Activated CD8-positive, alpha-beta T cell treated with anti-CD3 and anti-CD28 coated beads for 36 hours (primary cell): ENCODE measurements around the gene LYPD3. TPM values are rescaled to one million over a fixed set of nuclear protein-coding genes. Genes with fewer than 3 reads are reported as not detected.

Experiments used
- ATAC-seq: fragments of 200-7000 bp; cut with Tn5 transposase; one replicate; pipeline ENCODE4 v1.10.0; 2021; ENCODE audit warnings: mild to moderate bottlenecking, moderate library complexity
- CTCF ChIA-PET: fragments of 350-600 bp; sonication (Branson Sonifier 250); formaldehyde crosslinking; loops from one replicate; lab custom pipeline; 2021; ENCODE audit warnings: antibody characterized with exemption; lab: Charles Lee
- POLR2A ChIA-PET: fragments of 350-600 bp; sonication (Branson Sonifier 250); formaldehyde crosslinking; loops from one replicate; lab custom pipeline; 2021; ENCODE audit warnings: antibody characterized with exemption; lab: Charles Lee
- DNase-seq: peaks from one replicate; pipeline ENCODE4 v3.0.0-alpha.2; 2020
- H3K27ac Mint-ChIP-seq: one replicate; pipeline ENCODE4 v1.8.0; 2021; ENCODE audit warnings: mild to moderate bottlenecking, mixed read lengths
- H3K27me3 Mint-ChIP-seq: one replicate; pipeline ENCODE4 v1.8.0; 2021; ENCODE audit warnings: mixed read lengths
- H3K36me3 Mint-ChIP-seq: one replicate; pipeline ENCODE4 v1.8.0; 2021; ENCODE audit warnings: low read depth, mixed read lengths
- H3K4me1 Mint-ChIP-seq: one replicate; pipeline ENCODE4 v1.8.0; 2021; ENCODE audit warnings: low read depth, mixed read lengths
- H3K4me3 Mint-ChIP-seq: one replicate; pipeline ENCODE4 v1.8.0; 2021; ENCODE audit warnings: mild to moderate bottlenecking, moderate library complexity, mixed read lengths
- H3K9me3 Mint-ChIP-seq: one replicate; pipeline ENCODE4 v1.8.0; 2021; ENCODE audit warnings: mixed read lengths
- intact Hi-C: fragments of 100-400 bp; cut with micrococcal nuclease; formaldehyde crosslinking; loops from one replicate; pipeline ENCODE4 v1.10.0; 2022
- total RNA-seq, 2 experiments: library from RNA; stranded (reverse); gene quantifications; one replicate each; pipeline ENCODE4 v1.2.3, GENCODE V29; 2021
- TF ChIP-seq, protein P1 (sequence below): fragments of 200-600 bp; IDR thresholded peaks from one replicate; pipeline ENCODE4 v1.8.0; 2022; ENCODE audit warnings: antibody characterized with exemption, mild to moderate bottlenecking

Gene LYPD3
- total RNA-seq, 2 experiments from 2014 or later: 4.4 to 4.9 TPM

DNA sequence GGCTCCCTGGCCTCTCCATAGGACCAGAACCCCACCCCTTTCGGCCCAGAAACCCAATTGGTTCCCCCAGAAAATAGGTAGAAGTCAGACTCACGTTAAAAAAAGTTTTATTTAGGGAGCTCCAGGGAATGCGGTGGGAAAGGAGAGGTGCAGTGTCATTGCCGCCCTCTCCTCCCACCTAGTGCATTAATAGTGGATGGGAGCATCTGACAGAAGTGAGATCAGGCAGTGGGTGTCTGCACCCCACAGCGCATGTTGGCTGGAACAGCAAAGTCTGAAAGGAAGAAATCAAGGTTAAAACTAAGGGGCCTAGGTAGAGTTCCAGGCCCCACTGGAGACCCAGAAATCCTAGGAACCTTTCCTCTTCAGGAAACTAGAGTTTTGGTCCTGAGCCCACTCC, 41.2 kb upstream of the LYPD3 start:
- intact Hi-C loops: no loop called here
- Mint-ChIP-seq H3K36me3 (peaks cover 19% of the 10 kb centered on the region), H3K4me3 (no peak overlapping the region), H3K4me1 (peaks cover 17% of the 10 kb centered on the region), H3K27ac (no peak overlapping the region), H3K9me3 (no peaks in the 10 kb centered on the region), H3K27me3 (no peaks in the 10 kb centered on the region)
- TF ChIP-seq, protein P1, sequence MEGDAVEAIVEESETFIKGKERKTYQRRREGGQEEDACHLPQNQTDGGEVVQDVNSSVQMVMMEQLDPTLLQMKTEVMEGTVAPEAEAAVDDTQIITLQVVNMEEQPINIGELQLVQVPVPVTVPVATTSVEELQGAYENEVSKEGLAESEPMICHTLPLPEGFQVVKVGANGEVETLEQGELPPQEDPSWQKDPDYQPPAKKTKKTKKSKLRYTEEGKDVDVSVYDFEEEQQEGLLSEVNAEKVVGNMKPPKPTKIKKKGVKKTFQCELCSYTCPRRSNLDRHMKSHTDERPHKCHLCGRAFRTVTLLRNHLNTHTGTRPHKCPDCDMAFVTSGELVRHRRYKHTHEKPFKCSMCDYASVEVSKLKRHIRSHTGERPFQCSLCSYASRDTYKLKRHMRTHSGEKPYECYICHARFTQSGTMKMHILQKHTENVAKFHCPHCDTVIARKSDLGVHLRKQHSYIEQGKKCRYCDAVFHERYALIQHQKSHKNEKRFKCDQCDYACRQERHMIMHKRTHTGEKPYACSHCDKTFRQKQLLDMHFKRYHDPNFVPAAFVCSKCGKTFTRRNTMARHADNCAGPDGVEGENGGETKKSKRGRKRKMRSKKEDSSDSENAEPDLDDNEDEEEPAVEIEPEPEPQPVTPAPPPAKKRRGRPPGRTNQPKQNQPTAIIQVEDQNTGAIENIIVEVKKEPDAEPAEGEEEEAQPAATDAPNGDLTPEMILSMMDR: no peak
- ATAC-seq: no peak
- DNase-seq: no peak
- ChIA-PET POLR2A (interaction anchor here (0.5 kb wide), 1 partner anchor 179 kb away, joined by 3 read pairs; no protein-coding TSS in a partner anchor), CTCF (interaction anchor here (1.5 to 4.0 kb wide), 2 partner anchors 13 to 18 kb away, joined by 3 to 31 read pairs; no protein-coding TSS in a partner anchor)

DNA sequence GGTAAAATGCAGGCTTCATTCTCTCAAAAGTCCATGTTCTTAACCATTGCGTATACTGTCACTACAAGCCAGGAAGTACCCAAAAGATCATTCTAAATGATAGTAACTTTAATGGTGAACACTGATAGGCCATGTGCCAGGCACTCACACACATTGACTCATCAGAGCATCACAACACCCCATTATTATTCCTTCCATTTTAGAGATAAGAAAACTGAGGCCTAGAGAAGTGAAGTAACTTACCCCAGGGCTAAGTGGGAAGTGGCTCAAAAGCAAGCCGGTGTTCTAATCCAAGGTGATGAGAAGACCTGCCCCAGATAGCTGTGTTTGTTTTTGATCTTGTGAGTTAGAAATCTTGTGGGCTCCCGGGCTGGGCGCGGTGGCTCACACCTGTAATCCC, 40.5 kb upstream of the LYPD3 start:
- H3K9me3 Mint-ChIP-seq: no peaks in the 10 kb centered on the region
- peaks cover 17% of the 10 kb centered on the region for H3K4me1 Mint-ChIP-seq
- ATAC-seq: no peak
- peak overlapping the region; percentile 18 for H3K27ac Mint-ChIP-seq
- intact Hi-C loops: no loop called here
- ChIA-PET POLR2A (interaction anchor here (0.5 to 1.4 kb wide), 3 partner anchors 12 to 180 kb away, joined by 3 to 4 read pairs (median 3); no protein-coding TSS in a partner anchor), CTCF (interaction anchor here (1.4 to 5.1 kb wide), 4 partner anchors 14 to 58 kb away, joined by 3 to 39 read pairs (median 17); no protein-coding TSS in a partner anchor)
- peaks cover 21% of the 10 kb centered on the region for H3K36me3 Mint-ChIP-seq
- no peak for DNase-seq
- H3K27me3 Mint-ChIP-seq: no peaks in the 10 kb centered on the region
- no peak overlapping the region for H3K4me3 Mint-ChIP-seq
- TF ChIP-seq, protein P1: no peak

DNA sequence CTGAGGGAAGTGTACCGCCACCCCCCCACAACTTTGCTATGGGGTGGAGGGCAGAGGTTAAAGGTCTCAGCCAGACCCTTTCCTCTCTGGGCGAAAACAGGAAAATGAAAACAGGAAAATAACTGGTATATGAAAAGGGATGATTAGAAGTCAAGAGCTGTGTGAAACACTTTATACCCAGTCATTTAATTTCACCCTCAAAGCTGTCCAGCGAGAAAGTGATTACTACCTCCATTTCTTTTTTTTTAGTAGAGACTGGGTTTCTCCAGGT, 39.7 kb upstream of the LYPD3 start:
- ChIA-PET POLR2A (interaction anchor here (0.9 to 1.7 kb wide), 6 partner anchors 13 to 45 kb away, joined by 3 to 4 read pairs (median 4); no protein-coding TSS in a partner anchor), CTCF (interaction anchor here (1.4 to 5.1 kb wide), 5 partner anchors 15 to 72 kb away, joined by 3 to 39 read pairs (median 7); no protein-coding TSS in a partner anchor)
- no peak for ATAC-seq
- Mint-ChIP-seq H3K4me3 (peak overlapping the region; percentile 96), H3K27ac (peak overlapping the region; percentile 77), H3K4me1 (peaks cover 18% of the 10 kb centered on the region), H3K27me3 (no peaks in the 10 kb centered on the region), H3K9me3 (no peaks in the 10 kb centered on the region), H3K36me3 (peaks cover 18% of the 10 kb centered on the region)
- TF ChIP-seq, protein P1: no peak
- no peak for DNase-seq
- intact Hi-C loops: no loop called here

DNA sequence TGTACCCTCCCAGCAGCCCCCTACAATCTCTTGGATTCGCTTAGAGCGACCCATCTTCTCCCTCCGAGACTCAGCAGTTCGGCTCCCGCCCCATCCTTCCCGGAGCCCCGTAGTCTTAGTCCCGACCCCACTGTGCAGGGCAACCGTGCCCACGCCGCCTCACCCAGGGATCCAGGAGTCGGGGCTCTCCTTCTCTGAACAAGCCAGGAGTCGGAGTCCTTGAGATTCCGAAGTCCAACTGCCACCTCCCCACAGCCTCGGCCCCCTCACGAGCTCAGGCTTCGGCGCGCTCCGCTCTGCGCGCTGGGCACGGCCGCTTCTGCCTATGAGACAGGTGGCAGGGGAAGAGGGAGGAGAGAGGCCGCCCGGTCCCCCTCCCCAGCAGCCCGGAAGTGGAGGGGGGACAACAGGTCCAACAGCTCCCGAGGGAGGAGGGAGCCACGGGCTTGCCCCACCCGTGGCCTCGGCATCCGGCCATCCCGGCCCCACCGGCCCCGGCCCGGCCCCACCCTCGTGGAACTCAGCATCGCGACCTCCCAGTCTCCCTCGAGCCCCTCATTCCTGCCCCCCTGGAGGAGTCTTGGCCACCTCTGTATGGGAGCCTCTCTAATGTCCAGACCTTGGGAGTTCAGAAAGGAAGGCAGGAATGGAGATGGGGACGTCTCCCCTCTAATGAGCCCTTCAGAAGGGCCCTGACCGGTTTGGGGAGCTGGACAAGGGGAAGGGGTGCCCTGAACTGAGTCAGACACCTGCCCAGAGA, 39.2 kb upstream of the LYPD3 start, which contains the start of gene PHLDB3:
Gene PHLDB3 (minus strand): TSS at position 321 of the 760 bp plus-strand sequence. CDS start 628 bp downstream, outside the sequence.
- H3K36me3 Mint-ChIP-seq: peaks cover 18% of the 10 kb centered on the region
- POLR2A ChIA-PET: interaction anchor here (0.8 to 1.7 kb wide), 10 partner anchors 14 to 92 kb away, joined by 3 to 6 read pairs (median 4); partner anchors contain the start of gene ZNF576
- TF ChIP-seq, protein P1: no peak
- H3K9me3 Mint-ChIP-seq: no peaks in the 10 kb centered on the region
- H3K27me3 Mint-ChIP-seq: no peaks in the 10 kb centered on the region
- CTCF ChIA-PET: interaction anchor here (1.0 to 5.1 kb wide), 9 partner anchors 11 to 72 kb away, joined by 3 to 39 read pairs (median 5); partner anchors contain the start of gene ETHE1
- peak; percentile 62 for DNase-seq
- peak within 1 kb of the TSS; percentile 97 for H3K27ac Mint-ChIP-seq
- H3K4me1 Mint-ChIP-seq: peaks cover 18% of the 10 kb centered on the region
- peak; percentile 38 for ATAC-seq
- peak within 1 kb of the TSS; percentile 96 for H3K4me3 Mint-ChIP-seq
- intact Hi-C loops: loop anchor here (5.0 kb wide), 1 partner anchor 42 kb away; no protein-coding TSS in a partner anchor
